Measurements from ENCODE around the gene GLIPR1.

The GLIPR1 gene

GRCh38 chr12:75474116-75474515 is 6.4 kb upstream of the GLIPR1 start:
- H3K4me3 ChIP-seq (ENCODE audit: low read length in 2 of 2): no peak overlapping the region
- H3K27ac ChIP-seq (replicated peaks; ENCODE audit: low read length): no peak overlapping the region
- H2BK120ac ChIP-seq (ENCODE audit: low read depth, low read length): no peak overlapping the region
- no peak overlapping the region for H2BK12ac ChIP-seq (ENCODE audit: low read length)
- H3K9ac ChIP-seq (ENCODE audit: low read depth, low read length, poor library complexity): no peak overlapping the region
- H3K23ac ChIP-seq (ENCODE audit: low read depth, low read length, poor library complexity): no peak overlapping the region
- H3K79me1 ChIP-seq (ENCODE audit: low read depth, low read length): no peaks in the 10 kb centered on the region
- DNase-seq (ENCODE audit: low spot score): no peak
- no peak overlapping the region for H2AFZ ChIP-seq (ENCODE audit: low read length)
- no peak overlapping the region for H3K4me2 ChIP-seq (ENCODE audit: insufficient read depth, low read length, poor library complexity, severe bottlenecking)
- no peak overlapping the region for H2BK5ac ChIP-seq (ENCODE audit: low read length)
- H2AK5ac ChIP-seq (ENCODE audit: low read depth, low read length): no peak overlapping the region
- H3K4me1 ChIP-seq (ENCODE audit: control insufficient read depth in 2 of 2, insufficient read depth in 1 of 2, low read depth in 1 of 2, low read length in 2 of 2): no peaks in the 10 kb centered on the region
- H3K18ac ChIP-seq (ENCODE audit: low read length): no peak overlapping the region
- H3K4ac ChIP-seq (ENCODE audit: low read length): no peak overlapping the region
- no CpG with 5 or more reads among the region's 2 CpGs for WGBS, 2 donors (ENCODE audit: extremely low coverage in 2 of 2, insufficient read length in 2 of 2, insufficient replicate concordance in 1 of 2)
- no peak overlapping the region for H4K91ac ChIP-seq (ENCODE audit: low read depth, low read length, poor library complexity)
- no peak overlapping the region for H4K8ac ChIP-seq (ENCODE audit: low read depth, low read length)
- no peak overlapping the region for H2BK15ac ChIP-seq (ENCODE audit: low read length)
- H3K9me3 ChIP-seq (replicated peaks in 1 of 2; ENCODE audit: control insufficient read depth in 2 of 2, insufficient read depth in 1 of 2, low read depth in 1 of 2, low read length in 2 of 2): no peaks in the 10 kb centered on the region
- H3K27me3 ChIP-seq (ENCODE audit: control insufficient read depth in 3 of 3, insufficient read depth in 3 of 3, low read depth in 1 of 3, low read length in 3 of 3): no peaks in the 10 kb centered on the region
- H3K14ac ChIP-seq (ENCODE audit: low read length): no peak overlapping the region
- no peaks in the 10 kb centered on the region for H3K36me3 ChIP-seq (replicated peaks in 1 of 2; ENCODE audit: control insufficient read depth in 2 of 2, insufficient read depth in 2 of 2, low read length in 2 of 2)

GRCh38 chr12:75476071-75476470 is 4.5 kb upstream of the GLIPR1 start:
- Histone ChIP-seq H2AFZ (ENCODE audit: low read length) (no peak overlapping the region), H2BK15ac (ENCODE audit: low read length) (no peak overlapping the region), H2BK5ac (ENCODE audit: low read length) (no peak overlapping the region), H3K27me3 (ENCODE audit: control insufficient read depth in 3 of 3, insufficient read depth in 3 of 3, low read depth in 1 of 3, low read length in 3 of 3) (no peaks in the 10 kb centered on the region), H3K27ac (replicated peaks; ENCODE audit: low read length) (no peak overlapping the region), H3K14ac (ENCODE audit: low read length) (no peak overlapping the region), H3K36me3 (replicated peaks in 1 of 2; ENCODE audit: control insufficient read depth in 2 of 2, insufficient read depth in 2 of 2, low read length in 2 of 2) (no peaks in the 10 kb centered on the region), H3K4ac (ENCODE audit: low read length) (no peak overlapping the region), H3K4me1 (ENCODE audit: control insufficient read depth in 2 of 2, insufficient read depth in 1 of 2, low read depth in 1 of 2, low read length in 2 of 2) (peaks cover 0 to 6% of the 10 kb centered on the region in 2 donors), H3K18ac (ENCODE audit: low read length) (no peak overlapping the region), H3K4me3 (ENCODE audit: low read length in 2 of 2) (no peak overlapping the region), H3K9ac (ENCODE audit: low read depth, low read length, poor library complexity) (no peak overlapping the region), H2BK120ac (ENCODE audit: low read depth, low read length) (no peak overlapping the region), H4K8ac (ENCODE audit: low read depth, low read length) (no peak overlapping the region), H2BK12ac (ENCODE audit: low read length) (no peak overlapping the region), H3K9me3 (replicated peaks in 1 of 2; ENCODE audit: control insufficient read depth in 2 of 2, insufficient read depth in 1 of 2, low read depth in 1 of 2, low read length in 2 of 2) (no peaks in the 10 kb centered on the region), H2AK5ac (ENCODE audit: low read depth, low read length) (no peak overlapping the region), H3K79me1 (ENCODE audit: low read depth, low read length) (no peaks in the 10 kb centered on the region), H4K91ac (ENCODE audit: low read depth, low read length, poor library complexity) (no peak overlapping the region), H3K4me2 (ENCODE audit: insufficient read depth, low read length, poor library complexity, severe bottlenecking) (no peak overlapping the region), H3K23ac (ENCODE audit: low read depth, low read length, poor library complexity) (no peak overlapping the region)
- no CpG with 5 or more reads among the region's 1 CpG for WGBS, 2 donors (ENCODE audit: extremely low coverage in 2 of 2, insufficient read length in 2 of 2, insufficient replicate concordance in 1 of 2)
- DNase-seq (ENCODE audit: low spot score): no peak

DNA sequence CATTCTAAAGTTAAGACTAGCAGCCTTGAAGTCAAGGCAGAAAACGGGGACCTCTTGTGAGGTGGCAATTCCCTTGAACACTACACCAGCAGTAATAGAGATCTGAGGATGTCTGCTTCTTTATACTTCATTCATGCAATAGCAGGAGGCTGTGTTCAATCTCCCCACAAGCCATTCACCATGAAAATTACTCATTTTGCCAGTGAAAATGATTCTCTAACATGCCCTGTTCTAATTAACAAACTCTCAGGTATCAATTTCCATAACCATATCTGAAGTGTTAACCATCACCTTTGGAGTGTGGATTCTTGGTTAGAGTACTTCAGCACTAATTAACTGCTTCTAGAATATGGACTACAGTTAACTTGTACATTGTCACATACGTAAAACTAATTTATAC is 3.4 kb upstream of the GLIPR1 start:
- H3K9me3 ChIP-seq (replicated peaks in 1 of 2; ENCODE audit: control insufficient read depth in 2 of 2, insufficient read depth in 1 of 2, low read depth in 1 of 2, low read length in 2 of 2): no peaks in the 10 kb centered on the region
- no peaks in the 10 kb centered on the region for H3K27me3 ChIP-seq (ENCODE audit: control insufficient read depth in 3 of 3, insufficient read depth in 3 of 3, low read depth in 1 of 3, low read length in 3 of 3)
- no peak overlapping the region for H3K9ac ChIP-seq (ENCODE audit: low read depth, low read length, poor library complexity)
- no peak overlapping the region for H2BK12ac ChIP-seq (ENCODE audit: low read length)
- H3K14ac ChIP-seq (ENCODE audit: low read length): no peak overlapping the region
- H2AK5ac ChIP-seq (ENCODE audit: low read depth, low read length): no peak overlapping the region
- no peak overlapping the region for H4K8ac ChIP-seq (ENCODE audit: low read depth, low read length)
- H3K27ac ChIP-seq (replicated peaks; ENCODE audit: low read length): no peak overlapping the region
- H3K4me1 ChIP-seq (ENCODE audit: control insufficient read depth in 2 of 2, insufficient read depth in 1 of 2, low read depth in 1 of 2, low read length in 2 of 2): peaks cover 0 to 10% of the 10 kb centered on the region in 2 donors
- H2BK5ac ChIP-seq (ENCODE audit: low read length): no peak overlapping the region
- H3K4me2 ChIP-seq (ENCODE audit: insufficient read depth, low read length, poor library complexity, severe bottlenecking): no peak overlapping the region
- no peak overlapping the region for H3K18ac ChIP-seq (ENCODE audit: low read length)
- no peak overlapping the region for H4K91ac ChIP-seq (ENCODE audit: low read depth, low read length, poor library complexity)
- WGBS, 2 donors (ENCODE audit: extremely low coverage in 2 of 2, insufficient read length in 2 of 2, insufficient replicate concordance in 1 of 2): no CpG with 5 or more reads among the region's 2 CpGs
- H3K23ac ChIP-seq (ENCODE audit: low read depth, low read length, poor library complexity): no peak overlapping the region
- H2AFZ ChIP-seq (ENCODE audit: low read length): no peak overlapping the region
- no peaks in the 10 kb centered on the region for H3K79me1 ChIP-seq (ENCODE audit: low read depth, low read length)
- no peaks in the 10 kb centered on the region for H3K36me3 ChIP-seq (replicated peaks in 1 of 2; ENCODE audit: control insufficient read depth in 2 of 2, insufficient read depth in 2 of 2, low read length in 2 of 2)
- DNase-seq (ENCODE audit: low spot score): no peak
- H3K4ac ChIP-seq (ENCODE audit: low read length): no peak overlapping the region
- H2BK120ac ChIP-seq (ENCODE audit: low read depth, low read length): no peak overlapping the region
- no peak overlapping the region for H3K4me3 ChIP-seq (ENCODE audit: low read length in 2 of 2)
- no peak overlapping the region for H2BK15ac ChIP-seq (ENCODE audit: low read length)

DNA sequence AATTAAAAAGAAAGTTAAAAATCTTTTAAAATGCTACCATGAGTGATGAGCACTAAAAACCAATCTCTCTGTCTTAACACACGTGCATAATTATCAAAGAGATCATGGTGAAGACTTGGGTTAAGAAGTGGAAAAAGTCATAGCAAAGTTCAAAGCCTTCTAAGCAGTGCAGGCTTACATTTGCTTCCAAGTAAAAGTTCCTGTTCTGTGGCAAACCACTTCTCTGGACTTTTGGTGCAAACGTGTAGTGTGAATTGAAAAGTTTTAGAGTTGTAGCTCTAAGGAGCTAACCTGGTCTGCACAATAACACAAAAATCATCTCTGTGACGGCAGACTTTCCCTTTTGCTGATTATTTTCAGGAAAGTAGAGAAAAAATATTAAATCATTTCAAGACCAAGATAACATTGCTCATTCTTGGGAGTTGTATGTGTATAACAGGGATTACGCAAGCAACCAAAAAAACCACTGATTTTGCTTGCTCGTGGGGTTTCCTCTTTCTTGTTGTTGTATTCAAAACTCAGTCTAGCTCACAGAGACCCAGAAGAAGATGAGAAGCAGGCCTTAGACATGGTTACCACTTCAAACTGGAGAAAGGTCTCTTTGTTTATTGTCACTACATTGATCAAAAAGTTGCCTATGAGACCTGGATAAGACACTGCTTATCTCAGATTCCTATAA is 2.3 kb upstream of the GLIPR1 start:
- Histone ChIP-seq H3K27ac (replicated peaks; ENCODE audit: low read length) (no peak overlapping the region), H3K4ac (ENCODE audit: low read length) (no peak overlapping the region), H3K4me3 (ENCODE audit: low read length in 2 of 2) (no peak overlapping the region), H2AK5ac (ENCODE audit: low read depth, low read length) (no peak overlapping the region), H3K9ac (ENCODE audit: low read depth, low read length, poor library complexity) (no peak overlapping the region), H2BK12ac (ENCODE audit: low read length) (no peak overlapping the region), H3K14ac (ENCODE audit: low read length) (no peak overlapping the region), H3K4me1 (ENCODE audit: control insufficient read depth in 2 of 2, insufficient read depth in 1 of 2, low read depth in 1 of 2, low read length in 2 of 2) (peaks cover 0 to 10% of the 10 kb centered on the region in 2 donors), H2BK5ac (ENCODE audit: low read length) (no peak overlapping the region), H3K79me1 (ENCODE audit: low read depth, low read length) (no peaks in the 10 kb centered on the region), H3K27me3 (ENCODE audit: control insufficient read depth in 3 of 3, insufficient read depth in 3 of 3, low read depth in 1 of 3, low read length in 3 of 3) (no peaks in the 10 kb centered on the region), H4K8ac (ENCODE audit: low read depth, low read length) (no peak overlapping the region), H3K23ac (ENCODE audit: low read depth, low read length, poor library complexity) (no peak overlapping the region), H3K36me3 (replicated peaks in 1 of 2; ENCODE audit: control insufficient read depth in 2 of 2, insufficient read depth in 2 of 2, low read length in 2 of 2) (no peaks in the 10 kb centered on the region), H3K18ac (ENCODE audit: low read length) (no peak overlapping the region), H3K9me3 (replicated peaks in 1 of 2; ENCODE audit: control insufficient read depth in 2 of 2, insufficient read depth in 1 of 2, low read depth in 1 of 2, low read length in 2 of 2) (no peaks in the 10 kb centered on the region), H3K4me2 (ENCODE audit: insufficient read depth, low read length, poor library complexity, severe bottlenecking) (no peak overlapping the region), H2BK15ac (ENCODE audit: low read length) (no peak overlapping the region), H2BK120ac (ENCODE audit: low read depth, low read length) (no peak overlapping the region), H2AFZ (ENCODE audit: low read length) (no peak overlapping the region), H4K91ac (ENCODE audit: low read depth, low read length, poor library complexity) (no peak overlapping the region)
- WGBS, 2 donors (ENCODE audit: extremely low coverage in 2 of 2, insufficient read length in 2 of 2, insufficient replicate concordance in 1 of 2): no CpG with 5 or more reads among the region's 5 CpGs
- no peak for DNase-seq (ENCODE audit: low spot score)
